GM18507 (cell line): ENCODE results near the gene AGBL4.

Experiments used
- DNase-seq: peaks from one replicate; pipeline ENCODE4 v3.0.0; 2011; ENCODE audit warnings: low read depth; ENCODE audit not compliant: insufficient read length; ENCODE audit errors: extremely low spot score
- FAIRE-seq: peaks from 2 replicates; lab custom pipeline; 2011; peaks lifted over from hg19 to GRCh38; lab: Jason Lieb, UNC

Gene AGBL4

DNA sequence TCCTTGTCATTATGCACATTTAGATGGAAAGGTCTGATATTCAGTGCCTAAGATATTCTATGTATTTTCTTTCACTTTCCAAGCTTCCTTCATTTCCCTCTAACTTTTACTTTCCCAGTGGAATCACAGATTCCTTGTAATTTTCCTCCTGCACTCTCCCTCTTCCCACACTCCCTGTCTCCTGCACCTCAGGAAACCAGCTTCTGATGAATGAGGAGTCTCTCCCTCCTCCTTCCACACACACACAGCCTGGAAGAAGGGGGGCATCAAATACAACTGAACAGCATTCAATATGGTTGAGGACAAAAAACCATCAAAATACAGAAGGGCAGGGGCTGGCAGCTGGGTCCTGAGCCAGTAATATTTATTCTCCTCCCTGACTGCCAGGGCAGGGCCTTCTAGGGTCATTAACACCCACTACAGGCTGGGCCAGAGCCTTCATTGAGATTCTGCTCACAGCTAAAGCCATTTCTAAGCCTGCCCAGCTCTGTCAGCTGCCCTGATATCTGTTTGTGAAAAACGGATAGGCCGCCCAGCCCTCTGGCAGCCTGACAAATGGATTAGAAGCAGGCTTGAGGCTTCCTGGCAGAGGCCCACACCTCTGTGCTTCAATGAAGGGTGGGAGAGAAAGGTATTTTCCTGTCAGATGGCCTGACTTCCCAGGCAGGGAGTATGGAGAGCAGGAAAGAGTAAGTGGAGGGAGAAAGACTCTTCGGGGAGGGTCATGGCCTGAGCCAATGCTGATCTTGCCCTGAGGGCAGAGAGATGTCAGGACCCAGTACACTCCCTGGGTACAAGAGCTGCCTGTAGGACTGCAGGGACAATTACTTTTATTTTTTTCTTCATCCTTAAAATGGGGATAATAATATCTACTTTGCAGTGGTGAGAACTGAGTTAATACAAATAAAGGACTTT is 1412.9 kb downstream of the AGBL4 start:
- FAIRE-seq (no peak), DNase-seq (no peak)

DNA sequence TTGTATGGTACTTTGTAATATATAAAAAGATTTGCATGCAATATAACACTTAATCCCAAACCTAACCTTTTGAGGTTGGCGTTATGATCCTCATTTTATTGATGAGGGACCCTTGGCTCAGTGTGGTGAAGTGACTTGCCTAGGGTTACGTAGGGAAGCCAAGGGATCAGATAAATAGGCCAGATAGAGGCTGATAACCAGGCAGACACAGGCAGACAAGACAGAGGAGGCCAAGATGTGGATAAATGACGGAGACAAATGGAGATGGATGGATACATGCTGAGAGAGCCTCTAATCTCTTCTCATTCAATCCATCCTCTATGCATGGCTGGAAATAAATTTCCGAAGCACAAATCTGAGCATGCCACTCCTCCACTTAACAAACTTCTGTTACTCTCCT is 1414.9 kb downstream of the AGBL4 start:
- no peak for DNase-seq
- FAIRE-seq, result no peak

DNA sequence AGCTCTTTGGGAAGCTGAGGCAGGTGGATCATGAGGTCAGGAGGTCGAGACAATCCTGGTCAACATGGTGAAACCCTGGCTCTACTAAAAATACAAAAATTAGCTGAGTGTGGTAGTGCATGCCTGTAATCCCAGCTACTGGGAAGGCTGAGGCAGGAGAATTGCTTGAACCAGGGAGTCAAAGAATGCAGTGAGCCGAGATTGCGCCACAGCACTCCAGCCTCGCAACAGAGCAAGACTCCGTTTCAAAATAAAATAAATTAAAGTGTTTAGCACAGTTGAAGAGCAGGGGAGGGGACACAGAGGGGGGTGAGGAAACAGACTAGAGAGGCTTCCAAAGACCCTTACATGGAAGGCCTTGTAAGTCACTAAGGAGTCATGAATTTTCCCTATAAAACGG is 1420.5 kb downstream of the AGBL4 start:
- DNase-seq, result no peak

DNA sequence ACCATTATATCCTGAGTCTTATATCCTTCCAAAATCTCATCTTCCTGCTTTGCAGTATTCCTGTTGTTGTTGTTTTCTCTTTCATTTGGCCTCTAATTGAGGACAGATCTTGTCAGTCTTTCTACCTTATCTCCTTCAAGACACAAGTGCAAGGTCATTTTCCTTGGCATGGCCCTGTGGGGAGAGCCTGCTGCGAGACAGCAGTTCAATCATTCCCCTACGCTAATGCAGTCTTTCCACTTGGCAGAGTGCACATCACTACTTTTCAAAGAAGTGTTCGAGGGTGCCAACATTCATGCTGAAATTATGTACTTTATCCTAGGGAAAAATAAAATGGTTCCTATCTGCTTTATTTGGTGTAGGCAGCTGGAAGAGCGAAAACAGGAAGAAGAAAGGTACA is 1421.4 kb downstream of the AGBL4 start:
- no peak for DNase-seq
- no peak for FAIRE-seq

More for the DNA sequence above, 1420.5 kb downstream of the AGBL4 start:
- FAIRE-seq, result no peak

DNA sequence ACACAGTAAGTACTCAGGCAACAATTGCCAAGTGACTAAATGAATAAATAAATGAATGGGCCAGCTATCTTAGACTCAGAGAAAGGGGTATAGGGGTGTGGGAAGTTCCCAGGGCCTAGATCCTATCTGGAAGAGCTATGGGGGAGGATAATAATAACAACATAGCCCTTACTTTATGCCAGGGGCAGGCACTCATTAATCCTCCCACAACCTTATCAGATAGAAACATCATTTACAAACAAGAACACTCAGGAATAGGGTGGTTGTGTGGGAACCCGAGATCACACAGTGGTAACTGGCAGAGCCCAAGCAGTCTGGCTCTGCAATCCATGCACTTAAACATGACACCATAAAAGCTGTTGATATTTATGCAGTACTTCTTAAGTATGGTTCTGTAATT is 1423.6 kb downstream of the AGBL4 start:
- FAIRE-seq (no peak), DNase-seq (no peak)

DNA sequence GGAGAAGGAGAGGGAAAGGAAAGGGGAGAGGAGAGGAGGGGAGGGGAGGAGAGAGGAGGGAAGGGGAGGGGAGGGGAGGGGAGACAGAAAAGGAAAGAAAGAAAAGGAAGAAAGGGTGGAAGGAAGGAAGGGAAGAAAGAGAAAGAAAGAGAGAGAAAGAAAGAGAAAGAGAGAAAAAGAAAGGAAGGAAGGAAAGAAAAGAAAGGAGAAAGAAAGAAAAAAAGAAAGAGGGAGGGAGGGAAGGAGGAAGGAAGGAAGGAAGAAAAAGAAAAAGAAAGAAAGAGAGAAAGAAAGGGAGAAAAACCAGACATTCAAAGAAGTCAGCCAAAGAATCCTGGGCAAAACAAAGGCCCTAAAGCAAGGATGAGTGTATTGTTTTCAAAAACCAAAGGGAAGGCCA is 1426.1 kb downstream of the AGBL4 start:
- no peak for FAIRE-seq
- no peak for DNase-seq

DNA sequence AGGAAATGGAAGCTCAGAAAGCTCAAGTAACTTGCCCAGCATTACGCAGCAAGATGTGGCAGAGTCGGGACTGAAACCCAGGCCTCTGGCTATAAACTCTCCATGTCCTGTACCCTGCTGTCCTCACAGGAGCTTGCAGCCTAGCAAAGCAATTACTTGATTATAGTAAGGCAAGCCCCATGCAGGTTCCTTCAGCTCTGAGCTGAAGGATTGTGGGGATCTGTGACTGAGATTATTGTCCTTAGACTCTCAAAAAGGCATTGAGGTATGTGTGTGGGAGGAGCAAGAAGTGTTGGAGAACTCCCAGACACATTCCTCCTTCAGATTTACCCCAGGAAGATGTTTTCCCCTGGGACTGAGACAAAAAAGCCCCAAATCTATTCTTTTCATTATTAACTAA is 1427.7 kb downstream of the AGBL4 start:
- FAIRE-seq (no peak), DNase-seq (no peak)

DNA sequence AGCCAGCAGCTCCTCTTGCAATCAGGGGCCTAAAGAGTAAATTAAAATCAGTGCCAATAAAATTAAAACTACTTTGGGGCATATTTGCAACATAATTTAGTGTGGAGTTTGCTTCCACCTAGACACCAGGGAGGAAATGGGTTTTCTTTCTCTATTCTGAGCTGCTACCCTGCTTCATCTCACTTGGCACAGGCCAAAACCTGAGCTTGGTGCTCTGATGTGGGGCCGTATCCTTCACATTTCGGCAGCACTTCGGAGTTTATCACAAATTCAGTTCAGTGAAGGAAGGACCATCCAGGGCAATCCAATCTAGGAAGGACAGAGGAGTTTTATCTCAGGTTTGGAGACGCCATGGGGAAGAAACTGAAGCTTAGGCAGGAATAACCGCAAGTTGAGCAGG is 1428.1 kb downstream of the AGBL4 start:
- no peak for FAIRE-seq
- DNase-seq, result no peak

DNA sequence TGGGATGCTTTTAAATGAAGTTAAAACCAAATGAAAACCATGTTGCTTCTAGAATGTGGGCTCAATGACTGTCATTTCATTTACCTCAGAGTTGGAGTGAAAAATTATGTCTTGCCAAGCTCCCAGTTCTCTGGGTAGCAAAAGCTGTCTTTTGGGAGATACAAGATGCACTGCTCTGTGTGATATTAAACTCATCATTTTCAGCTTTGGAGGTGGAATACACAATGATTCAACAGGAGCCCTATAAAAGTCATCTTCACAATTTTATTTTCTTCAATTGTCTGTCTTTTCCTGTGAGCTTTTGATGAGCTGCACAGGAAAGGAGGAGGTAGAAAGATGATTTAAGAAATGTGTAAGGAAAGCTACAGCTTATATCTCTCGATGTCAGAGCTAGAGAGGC is 1431.4 kb downstream of the AGBL4 start:
- FAIRE-seq (no peak), DNase-seq (no peak)

DNA sequence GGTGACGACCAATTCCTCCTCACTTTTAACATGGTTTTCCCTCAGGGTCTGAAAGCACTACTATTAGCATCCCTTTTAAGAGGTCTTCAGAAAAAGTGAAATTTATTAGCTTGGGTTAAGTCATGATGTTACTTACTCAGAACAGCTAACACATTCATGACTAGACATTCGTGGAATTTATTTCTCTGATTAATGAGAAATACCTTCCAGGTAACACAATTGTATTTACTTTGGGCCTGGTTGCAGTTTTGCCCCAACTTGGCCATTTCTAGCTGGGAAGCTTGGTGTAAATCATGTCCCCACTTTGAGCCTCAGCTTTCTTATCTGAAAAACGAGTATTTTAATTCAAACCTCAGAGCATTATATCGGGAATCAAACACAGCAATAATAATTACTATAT is 1432.6 kb downstream of the AGBL4 start:
- FAIRE-seq (no peak), DNase-seq (no peak)

DNA sequence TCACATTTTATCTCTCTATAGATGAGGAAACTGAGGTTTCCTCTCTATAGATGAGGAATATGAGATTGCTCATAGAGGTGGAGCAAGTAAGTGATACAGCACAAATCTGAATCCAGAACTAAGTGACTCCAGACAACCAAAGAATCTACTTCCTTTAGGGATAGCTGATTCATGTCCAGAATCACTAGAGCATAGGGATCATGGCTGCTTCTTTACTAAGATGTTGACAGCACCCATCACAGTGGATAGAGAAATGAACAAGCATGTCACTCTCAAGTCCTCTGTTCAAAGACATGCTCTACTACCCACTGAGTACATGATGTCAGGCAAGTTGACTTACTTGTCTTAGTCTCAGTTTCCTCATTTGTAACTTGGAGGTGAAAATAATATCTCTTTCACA is 1435.7 kb downstream of the AGBL4 start:
- no peak for DNase-seq
- no peak for FAIRE-seq

DNA sequence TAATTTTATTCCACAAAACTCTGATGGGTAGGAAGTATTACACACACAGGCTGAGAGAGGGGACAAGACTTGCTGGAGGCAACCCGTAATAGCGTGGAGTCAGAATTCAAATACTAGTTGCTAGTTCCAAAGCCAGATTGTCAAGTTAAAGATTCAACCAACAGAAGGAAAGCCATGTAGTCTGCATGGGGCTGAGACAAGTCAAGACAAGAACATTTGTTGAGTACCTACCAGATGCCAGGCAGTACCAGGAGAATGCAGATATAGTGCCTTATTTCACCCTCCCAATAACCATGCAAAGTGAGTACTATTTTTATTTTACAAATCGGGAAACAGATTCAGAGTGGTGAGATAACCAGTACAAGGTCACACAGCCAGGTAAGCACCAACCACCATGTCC is 1441.3 kb downstream of the AGBL4 start:
- FAIRE-seq (no peak), DNase-seq (no peak)

DNA sequence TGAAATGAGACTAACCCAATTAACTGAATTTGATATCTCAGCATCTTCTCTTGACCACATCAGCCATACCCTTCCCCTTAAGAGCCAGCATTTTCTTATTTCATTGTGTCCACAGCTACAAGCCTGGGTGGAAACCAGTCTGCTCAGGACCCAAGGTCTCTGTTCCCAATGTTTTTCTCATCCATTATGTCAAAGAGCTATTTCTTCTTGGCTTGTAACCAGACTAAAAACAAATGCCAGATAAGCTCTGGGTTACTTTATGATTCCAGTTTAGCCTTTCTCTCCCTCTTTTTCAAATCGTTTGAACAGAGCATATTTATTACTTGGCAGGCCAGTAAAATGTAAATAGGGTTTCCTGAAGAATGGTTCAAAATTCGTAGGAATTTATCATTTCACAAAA is 1442.5 kb downstream of the AGBL4 start:
- FAIRE-seq, result no peak

DNA sequence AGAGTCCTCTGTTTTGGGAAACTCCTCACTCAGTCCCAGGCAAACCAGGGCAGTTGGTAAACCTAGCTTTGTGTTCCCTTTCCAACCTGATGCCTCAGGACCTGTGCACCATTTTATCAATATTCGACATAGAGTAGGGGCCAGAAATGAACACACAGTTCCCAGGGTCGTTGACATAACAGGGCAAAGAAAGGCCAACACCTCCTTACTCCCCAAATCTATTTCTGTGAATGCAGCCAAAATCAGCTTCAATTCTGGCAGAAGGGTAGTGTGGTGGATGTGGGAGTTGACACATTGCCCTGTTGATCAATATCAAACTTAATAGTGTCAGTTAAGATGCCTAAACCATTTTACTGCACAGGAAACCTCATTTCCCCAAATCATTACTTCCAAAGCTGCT is 1447.2 kb downstream of the AGBL4 start:
- no peak for FAIRE-seq
- no peak for DNase-seq

More for the DNA sequence above, 1442.5 kb downstream of the AGBL4 start:
- DNase-seq, result no peak

DNA sequence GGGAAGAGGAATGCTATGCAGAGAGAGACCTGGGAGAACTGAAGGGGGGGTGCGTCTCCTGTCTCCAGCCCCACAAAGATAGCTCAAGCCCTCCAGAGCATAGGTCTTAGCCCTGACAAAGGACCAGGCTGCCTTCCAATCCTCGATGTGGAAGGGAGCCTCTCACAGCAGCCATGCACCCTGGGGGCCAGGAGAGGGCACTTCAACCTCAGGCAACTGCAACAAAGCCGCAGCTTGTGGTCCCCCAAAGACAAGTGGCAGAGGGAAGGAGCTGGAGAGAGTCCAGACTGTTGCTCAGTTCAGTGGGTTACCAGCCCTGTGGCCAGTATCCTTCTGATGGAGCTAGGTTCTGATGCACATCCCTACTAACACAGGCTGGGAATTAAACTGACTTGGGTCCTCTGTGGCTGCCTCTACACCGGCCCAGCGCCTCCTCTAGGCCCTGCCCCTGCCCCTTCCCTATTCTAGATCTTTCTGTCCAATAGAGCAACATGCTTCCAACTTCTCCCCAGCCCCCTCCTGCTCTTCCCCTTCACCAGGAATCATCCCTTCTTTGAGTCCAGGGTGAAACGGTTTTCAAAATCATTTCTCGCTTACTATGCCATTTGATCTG is 1451.0 kb downstream of the AGBL4 start:
- DNase-seq, result peak; percentile 17
- FAIRE-seq, result peak; percentile 64

DNA sequence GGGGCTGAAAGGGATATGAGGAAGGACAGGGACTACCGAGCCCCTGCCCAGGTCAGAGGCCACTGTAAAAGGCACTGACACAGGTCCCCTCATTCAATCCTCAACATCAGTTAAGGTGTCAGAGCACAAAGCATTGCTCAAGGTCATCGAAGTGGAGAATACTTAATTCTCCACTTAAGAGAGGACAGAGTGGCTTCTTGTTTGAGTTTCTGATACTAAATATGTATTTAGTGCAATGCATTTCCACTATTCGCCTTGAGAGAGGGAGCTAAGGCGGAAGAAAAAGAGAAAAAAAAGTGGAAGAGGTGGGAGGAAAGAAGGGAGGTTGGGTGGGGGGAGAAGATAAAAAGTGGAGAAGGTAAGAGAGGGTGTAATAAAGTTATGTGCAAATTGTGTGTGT is 1451.6 kb downstream of the AGBL4 start:
- no peak for FAIRE-seq
- no peak for DNase-seq

DNA sequence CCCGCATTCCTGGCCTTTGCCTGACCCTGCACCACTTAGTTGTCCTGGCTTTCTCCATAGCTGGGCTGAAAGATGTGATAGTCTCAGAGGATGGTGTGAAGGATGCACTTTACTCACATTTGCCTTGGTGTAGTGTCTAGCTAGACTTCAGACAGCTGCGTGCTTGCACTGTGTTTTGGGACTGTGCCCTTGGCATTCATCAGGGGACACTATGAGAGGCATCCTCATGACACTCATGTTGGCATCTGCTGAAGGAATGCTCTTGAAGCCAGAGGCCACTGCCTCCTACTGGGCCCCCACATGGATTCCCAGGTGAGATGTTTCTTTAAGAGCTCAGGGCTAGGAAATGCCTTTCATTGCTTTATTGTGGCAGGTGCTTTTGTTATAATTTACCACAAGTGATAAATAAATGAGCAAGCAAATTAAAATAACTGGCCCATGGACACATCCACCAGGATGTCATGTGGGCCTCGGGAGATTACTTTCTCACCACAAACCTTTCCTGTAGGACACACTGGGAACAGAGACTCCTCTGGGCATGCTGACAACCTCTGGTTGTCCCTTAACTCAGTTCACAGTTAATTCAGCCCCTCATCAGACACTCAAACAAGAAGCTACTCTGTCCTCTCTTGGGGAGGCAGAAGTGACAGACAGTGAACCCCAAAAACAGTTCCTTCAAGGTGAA is 1452.3 kb downstream of the AGBL4 start:
- FAIRE-seq, result no peak
- no peak for DNase-seq

DNA sequence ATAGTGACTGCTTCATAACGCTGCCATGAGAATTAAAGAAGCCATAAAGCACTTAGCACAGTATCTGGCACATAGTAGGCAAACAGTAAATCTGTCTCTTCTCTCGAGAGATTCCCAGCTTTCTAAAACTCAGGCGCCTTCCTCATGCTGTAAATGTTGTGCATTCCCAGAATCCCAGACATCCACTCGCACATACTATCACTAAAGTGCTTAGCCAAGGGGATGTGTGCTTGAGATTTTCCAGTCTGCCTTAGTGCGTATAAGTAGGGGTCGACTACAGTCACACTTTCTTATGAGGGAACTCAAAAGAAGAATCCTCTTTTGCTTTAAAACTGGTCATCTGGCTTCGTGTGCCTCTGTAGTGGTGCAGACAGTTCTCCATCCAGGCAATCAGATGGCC is 1453.2 kb downstream of the AGBL4 start:
- FAIRE-seq, result no peak

DNA sequence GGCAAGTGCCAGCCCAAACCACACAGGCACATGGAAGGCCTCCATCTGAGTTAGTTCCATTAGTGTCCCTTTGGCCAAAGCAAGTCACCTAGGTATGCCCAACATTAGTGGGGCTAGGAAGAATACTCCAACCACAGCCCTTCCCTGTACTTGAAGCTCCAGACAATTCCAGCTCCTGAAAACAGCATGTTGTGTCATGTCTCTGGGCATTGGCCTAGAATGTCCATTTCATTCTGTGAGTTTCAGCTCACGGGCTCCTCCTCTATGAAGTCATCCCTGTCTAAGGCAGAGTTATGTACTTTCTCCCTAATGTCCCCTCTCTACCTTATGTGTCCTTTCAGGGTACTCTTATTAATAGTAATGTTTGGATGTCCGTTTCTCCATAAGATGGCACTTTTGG is 1455.3 kb downstream of the AGBL4 start:
- FAIRE-seq, result no peak
- no peak for DNase-seq

More for the DNA sequence above, 1453.2 kb downstream of the AGBL4 start:
- DNase-seq, result no peak

DNA sequence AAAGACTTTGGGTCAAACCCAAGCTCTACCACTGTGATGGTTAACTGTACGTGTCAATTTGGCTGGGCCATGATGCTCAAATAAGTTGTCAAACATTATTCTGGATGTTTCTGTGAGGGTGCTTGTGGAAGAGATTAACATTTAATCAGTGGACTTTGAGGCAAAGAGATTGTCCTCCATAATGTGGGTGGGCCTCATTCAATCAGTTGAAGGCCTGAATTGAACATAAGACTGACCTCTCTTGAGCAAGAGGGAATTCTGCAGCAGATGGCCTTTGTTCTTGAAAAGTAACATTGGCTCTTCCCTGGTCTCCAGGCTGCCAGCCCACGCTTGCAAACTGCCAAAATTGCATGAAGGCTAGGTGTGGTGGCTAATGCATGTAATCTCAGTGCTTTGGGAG is 1457.3 kb downstream of the AGBL4 start:
- FAIRE-seq (no peak), DNase-seq (no peak)

DNA sequence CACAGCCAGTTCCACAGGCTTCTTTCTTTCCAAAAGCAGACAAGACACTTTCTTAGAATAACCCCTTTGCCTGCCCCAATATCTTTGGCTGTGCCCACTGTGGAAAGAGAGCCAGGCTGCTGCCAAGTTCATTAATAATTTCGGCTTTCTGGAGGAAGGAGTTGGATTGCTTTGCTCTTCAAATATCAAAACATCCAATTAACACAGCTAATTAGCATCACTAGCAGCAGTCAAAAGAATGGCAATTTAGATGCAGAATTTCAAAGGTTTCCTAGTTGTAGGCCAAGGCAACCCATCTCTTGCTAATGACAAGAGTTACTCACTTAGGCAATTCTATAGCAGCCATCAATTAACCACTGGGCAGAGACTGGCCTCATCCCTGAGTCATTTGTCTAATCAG is 1460.7 kb downstream of the AGBL4 start:
- no peak for DNase-seq
- no peak for FAIRE-seq
